ENCODE data around the gene TMEM51. TPM values are rescaled to one million over a fixed set of nuclear protein-coding genes. Genes with fewer than 3 reads are reported as not detected.

Gene TMEM51
- total and polyA plus RNA-seq, 9 of the 15 experiments (the other 6 are each of a cell fraction or from before 2014, with no cell fraction given): 0.06 to 1.4 (median 0.58) TPM

DNA sequence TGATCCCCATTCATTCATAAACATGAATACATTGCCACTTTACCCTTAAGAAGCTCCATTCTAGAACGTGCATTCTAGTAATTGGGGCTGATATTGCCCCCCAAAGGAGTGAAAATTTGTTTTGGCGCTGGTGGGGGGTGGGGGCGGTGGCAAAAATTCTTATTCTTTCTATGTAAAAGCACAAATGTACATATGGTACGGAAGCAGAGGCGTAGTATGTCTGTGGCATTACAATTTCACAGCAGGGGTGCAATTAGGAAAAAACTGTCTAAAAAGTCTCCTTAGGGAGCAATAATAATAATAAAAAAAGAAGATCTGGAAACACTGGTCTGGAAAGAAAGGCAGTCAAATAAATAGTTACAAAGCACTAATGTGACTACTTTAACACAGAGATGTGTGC, 40.4 kb upstream of the TMEM51 start:
- CTCF ChIA-PET (ENCODE audit: low intra/inter-chr PET ratio): no interaction called here
- Histone ChIP-seq H3K4me1 (replicated peaks in 1 of 2; ENCODE audit: control insufficient read depth in 2 of 2, insufficient read depth in 2 of 2, low read length in 2 of 2) (no peaks in the 10 kb centered on the region), H3K27ac (ENCODE audit: extremely low read depth, low read depth, low read length) (no peak overlapping the region), H3K79me2 (ENCODE audit: control insufficient read depth, insufficient read depth, low read length) (no peaks in the 10 kb centered on the region), H3K4me3 (no peak overlapping the region), H2AFZ (ENCODE audit: low read depth, low read length) (no peak overlapping the region), H3K36me3 (ENCODE audit: control insufficient read depth, insufficient read depth, low read length) (no peaks in the 10 kb centered on the region), H3K9me1 (ENCODE audit: control insufficient read depth, insufficient read depth, low read length) (no peaks in the 10 kb centered on the region), H3K4me2 (ENCODE audit: insufficient read depth, low read length) (no peak overlapping the region), H3K27me3 (ENCODE audit: control insufficient read depth in 2 of 2, insufficient read depth in 2 of 2, low read length in 2 of 2) (peaks cover 39 to 56% of the 10 kb centered on the region in 2 experiments), H3K9me3 (replicated peaks; ENCODE audit: control insufficient read depth, insufficient read depth, low read depth, low read length) (no peaks in the 10 kb centered on the region), H3K9ac (ENCODE audit: insufficient read depth in 1 of 2, low read depth in 2 of 2, low read length in 2 of 2) (no peak overlapping the region), H4K20me1 (replicated peaks; ENCODE audit: control insufficient read depth, insufficient read depth, low read length) (peaks cover 10% of the 10 kb centered on the region)
- ATAC-seq (no peak), FAIRE-seq (no peak), DNase-seq (ENCODE audit: extremely low read depth in 1 of 4, low spot score in 3 of 4) (no peak)
- no peak for TF ChIP-seq NFYB (IDR thresholded peaks at IDR 0.05; ENCODE audit: extremely low read depth, insufficient read length)
- TF ChIP-seq ZC3H8 (IDR thresholded peaks at IDR 0.05): no peak
- TF ChIP-seq, protein P1, sequence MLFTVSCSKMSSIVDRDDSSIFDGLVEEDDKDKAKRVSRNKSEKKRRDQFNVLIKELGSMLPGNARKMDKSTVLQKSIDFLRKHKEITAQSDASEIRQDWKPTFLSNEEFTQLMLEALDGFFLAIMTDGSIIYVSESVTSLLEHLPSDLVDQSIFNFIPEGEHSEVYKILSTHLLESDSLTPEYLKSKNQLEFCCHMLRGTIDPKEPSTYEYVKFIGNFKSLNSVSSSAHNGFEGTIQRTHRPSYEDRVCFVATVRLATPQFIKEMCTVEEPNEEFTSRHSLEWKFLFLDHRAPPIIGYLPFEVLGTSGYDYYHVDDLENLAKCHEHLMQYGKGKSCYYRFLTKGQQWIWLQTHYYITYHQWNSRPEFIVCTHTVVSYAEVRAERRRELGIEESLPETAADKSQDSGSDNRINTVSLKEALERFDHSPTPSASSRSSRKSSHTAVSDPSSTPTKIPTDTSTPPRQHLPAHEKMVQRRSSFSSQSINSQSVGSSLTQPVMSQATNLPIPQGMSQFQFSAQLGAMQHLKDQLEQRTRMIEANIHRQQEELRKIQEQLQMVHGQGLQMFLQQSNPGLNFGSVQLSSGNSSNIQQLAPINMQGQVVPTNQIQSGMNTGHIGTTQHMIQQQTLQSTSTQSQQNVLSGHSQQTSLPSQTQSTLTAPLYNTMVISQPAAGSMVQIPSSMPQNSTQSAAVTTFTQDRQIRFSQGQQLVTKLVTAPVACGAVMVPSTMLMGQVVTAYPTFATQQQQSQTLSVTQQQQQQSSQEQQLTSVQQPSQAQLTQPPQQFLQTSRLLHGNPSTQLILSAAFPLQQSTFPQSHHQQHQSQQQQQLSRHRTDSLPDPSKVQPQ (CRISPR knock-in tag; IDR thresholded peaks at IDR 0.05; ENCODE audit: borderline replicate concordance): no peak
- no peak for TF ChIP-seq FOS (IDR thresholded peaks at IDR 0.05; ENCODE audit: extremely low read depth, insufficient read length)
- TF ChIP-seq POLR3G (IDR thresholded peaks at IDR 0.05; ENCODE audit: extremely low read depth, insufficient read length, insufficient replicate concordance): no peak
- no peak for TF ChIP-seq ZKSCAN8 (CRISPR knock-in tag; IDR thresholded peaks at IDR 0.05)
- 9% methylated on average over 5 of the region's 5 CpGs for WGBS (ENCODE audit: insufficient coverage, low coverage, missing lambda C conversion rate)
- POLR2A ChIA-PET: interaction anchor here (1.1 kb wide), 1 partner anchor 25 kb away, joined by 3 read pairs; no protein-coding TSS in a partner anchor
- in situ Hi-C loops (cut with MboI): no loop called here
- intact Hi-C loops (cut with micrococcal nuclease): no loop called here
- BruUV-seq (replicated peaks): no TSS peak
